Glomerular endothelial cell (primary cell): ENCODE measurements around the gene TMEM156. TPM values are rescaled to one million over a fixed set of nuclear protein-coding genes. Genes with fewer than 3 reads are reported as not detected.

Experiments used
- DNase-seq: peaks from one replicate; pipeline ENCODE4 v3.0.0-alpha.2; 2011; ENCODE audit warnings: low read depth, low spot score; ENCODE audit errors: extremely low read depth
- total RNA-seq: library from RNA; depleted of rRNA; stranded (reverse); fragments of >200 nt; gene quantifications from 2 replicates; pipeline ENCODE4 v1.2.3, GENCODE V29; 2015

TMEM156 gene, protein sequence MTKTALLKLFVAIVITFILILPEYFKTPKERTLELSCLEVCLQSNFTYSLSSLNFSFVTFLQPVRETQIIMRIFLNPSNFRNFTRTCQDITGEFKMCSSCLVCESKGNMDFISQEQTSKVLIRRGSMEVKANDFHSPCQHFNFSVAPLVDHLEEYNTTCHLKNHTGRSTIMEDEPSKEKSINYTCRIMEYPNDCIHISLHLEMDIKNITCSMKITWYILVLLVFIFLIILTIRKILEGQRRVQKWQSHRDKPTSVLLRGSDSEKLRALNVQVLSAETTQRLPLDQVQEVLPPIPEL
- total RNA-seq: 9.6 and 13.1 TPM in 2 replicates

DNA sequence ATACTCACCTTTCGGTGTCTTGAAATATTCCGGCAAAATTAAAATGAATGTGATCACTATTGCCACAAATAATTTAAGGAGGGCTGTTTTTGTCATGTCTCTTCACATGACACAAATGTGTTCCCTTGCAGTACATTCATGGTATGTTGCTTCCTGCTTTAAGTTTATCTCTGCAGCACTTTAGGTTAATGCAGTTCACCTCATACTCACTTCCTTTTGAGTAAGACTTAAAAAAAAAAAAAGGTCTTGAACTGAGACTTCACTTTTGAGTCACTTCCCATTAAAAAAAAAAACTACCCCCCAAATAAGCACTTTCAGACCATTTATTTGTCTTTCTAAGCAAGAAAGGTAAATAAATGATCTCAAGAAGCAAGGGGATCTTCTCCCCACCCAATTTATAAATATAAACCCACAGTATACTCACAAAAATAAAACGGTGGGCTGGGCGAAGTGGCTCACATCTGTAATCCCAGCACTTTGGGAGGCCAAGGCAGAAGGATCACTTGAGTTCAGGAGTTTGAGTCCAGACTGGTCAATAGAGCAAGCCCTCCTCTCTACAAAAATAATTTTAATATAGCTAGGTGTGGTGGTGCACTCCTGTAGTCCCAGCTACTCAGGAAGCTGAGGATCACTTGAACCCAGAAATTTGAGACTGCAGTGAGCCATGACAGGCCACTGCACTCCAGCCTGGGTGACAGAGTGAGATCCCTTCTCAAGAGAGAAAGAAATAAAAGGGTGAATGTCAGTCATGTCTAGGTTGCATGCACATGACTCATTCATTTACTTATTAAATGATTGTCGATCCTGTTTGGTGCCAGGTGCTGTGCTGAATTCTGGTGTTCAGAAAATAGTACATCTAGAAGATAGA is at the start of gene TMEM156:
TSS of gene TMEM156 (minus strand) at position 192 of the 868 bp plus-strand sequence. CDS start at position 96, 96 bp downstream.
- DNase-seq: no peak

DNA sequence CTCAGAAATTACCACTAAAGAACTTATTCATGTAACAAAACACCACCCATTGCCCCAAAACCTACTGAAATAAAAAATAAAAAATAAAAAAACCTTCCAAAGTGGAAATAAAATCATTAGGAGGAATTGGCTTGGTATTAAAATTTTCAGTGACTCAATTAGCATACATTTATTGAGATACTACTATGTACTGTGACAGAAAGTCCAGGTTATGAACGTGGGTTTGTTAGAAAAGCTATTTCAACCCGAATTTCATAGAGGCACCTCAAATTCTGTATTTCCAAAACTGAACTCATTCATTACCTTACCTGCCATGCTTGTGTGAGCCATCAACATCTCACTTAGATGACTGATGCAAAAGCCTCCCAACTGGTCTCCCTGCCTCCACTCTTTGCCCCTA is 46.6 kb upstream of the TMEM156 start:
- no peak for DNase-seq

DNA sequence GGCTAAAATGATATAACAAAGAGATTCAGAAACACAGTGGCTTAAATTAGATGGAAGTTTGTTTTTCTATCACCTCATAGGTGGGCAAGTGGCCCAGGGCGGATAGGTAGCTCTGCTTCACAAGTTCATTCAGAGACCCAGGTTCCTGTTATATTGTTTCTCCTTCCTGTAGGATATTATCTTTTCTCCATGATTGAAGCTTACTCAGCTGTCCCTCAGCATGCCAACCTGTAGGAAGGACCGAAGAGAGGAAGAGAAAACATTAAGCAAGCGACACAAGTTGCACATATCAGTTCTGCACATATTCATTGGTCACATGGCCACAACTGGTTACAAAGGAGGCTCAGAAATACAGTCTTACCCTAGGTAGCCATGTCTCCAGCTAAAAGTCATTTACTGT is 36.7 kb upstream of the TMEM156 start:
- DNase-seq: no peak

DNA sequence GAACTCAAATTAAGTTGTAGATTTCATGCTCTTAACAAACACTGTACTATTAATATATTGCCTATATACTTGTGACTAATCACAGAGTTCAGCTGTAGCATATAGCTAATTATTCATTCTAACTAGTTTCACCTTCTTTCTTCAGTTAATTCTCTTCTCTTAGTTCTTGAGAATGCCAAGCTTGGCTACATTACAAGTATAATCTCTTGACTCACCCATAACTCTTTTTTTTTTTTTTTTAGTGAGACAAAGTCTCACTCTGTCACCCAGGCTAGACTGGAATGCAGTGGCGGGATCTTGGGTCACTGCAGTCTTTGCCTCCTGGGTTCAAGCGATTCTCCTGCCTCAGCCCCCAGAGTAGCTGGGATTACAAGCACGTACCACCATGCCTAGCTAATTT is 35.2 kb upstream of the TMEM156 start:
- DNase-seq: no peak

DNA sequence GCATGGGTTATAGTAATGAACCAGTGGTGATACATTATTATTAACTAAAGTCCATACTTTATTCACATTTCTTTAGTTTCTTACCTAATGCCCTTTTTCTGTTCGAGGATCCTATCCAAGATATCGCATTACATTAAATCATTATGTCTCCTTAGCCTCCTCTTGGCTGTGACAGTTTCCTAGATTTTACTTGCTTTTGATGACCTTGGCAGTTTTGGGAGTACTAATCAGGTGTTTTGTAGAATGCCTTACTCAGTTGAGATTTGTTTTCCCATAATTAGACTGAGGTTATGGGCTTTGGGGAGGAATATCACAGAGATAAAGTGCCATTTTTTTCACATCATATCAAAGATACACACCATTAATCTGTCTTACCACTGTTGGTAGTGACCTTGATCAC is 34.8 kb upstream of the TMEM156 start:
- no peak for DNase-seq

DNA sequence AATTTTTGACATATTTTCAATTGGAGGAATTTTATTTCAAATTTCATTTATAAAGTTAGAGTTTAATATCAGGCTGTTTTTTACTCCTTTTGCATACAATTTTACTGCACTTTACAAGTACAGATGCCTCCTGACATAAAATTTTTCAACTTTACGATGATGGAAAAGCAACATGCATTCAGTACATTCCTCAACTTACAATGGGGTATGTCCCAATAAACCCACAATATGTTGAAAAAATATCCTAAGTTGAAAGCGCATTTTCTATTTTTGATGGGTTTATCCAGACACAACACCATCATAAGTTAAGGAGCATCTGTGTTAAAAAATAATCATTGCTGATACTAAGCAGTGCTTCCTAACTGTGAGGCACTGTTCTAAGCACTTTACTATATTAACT is 34.2 kb upstream of the TMEM156 start:
- DNase-seq: no peak

DNA sequence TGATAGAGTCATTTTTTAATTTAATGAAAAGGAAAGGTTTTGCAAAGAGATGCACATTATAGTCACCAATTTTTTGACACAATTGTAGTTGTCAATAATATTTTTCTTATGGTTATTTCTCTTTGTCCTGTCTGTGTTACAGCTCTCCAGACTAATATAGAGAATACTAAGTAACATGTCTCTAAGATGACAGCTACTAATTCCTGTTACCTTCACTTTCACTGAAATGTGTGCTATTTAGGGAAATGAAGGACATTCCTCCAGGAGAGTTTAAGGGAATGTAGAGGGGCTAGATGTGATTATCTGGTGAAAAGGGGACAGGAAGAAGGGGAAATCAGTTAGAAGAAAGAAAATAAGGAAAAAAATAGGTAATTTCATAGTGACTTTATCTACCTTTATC is 31.2 kb upstream of the TMEM156 start:
- no peak for DNase-seq

DNA sequence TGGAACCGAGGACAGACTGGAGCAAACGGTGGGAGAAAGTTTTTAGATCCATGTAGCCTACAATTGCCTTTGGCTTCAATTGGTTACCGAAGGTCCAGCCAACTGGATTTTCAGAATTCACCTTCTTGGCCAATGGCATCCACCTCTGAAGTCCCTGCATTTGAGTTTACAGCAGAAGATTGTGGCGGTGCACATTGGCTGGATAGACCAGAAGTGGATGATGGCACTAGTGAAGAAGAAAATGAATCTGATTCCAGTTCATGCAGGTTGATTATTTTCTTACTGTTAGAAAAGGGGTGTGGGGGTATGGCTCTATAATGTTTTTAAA is 30.5 kb upstream of the TMEM156 start:
- DNase-seq: no peak

DNA sequence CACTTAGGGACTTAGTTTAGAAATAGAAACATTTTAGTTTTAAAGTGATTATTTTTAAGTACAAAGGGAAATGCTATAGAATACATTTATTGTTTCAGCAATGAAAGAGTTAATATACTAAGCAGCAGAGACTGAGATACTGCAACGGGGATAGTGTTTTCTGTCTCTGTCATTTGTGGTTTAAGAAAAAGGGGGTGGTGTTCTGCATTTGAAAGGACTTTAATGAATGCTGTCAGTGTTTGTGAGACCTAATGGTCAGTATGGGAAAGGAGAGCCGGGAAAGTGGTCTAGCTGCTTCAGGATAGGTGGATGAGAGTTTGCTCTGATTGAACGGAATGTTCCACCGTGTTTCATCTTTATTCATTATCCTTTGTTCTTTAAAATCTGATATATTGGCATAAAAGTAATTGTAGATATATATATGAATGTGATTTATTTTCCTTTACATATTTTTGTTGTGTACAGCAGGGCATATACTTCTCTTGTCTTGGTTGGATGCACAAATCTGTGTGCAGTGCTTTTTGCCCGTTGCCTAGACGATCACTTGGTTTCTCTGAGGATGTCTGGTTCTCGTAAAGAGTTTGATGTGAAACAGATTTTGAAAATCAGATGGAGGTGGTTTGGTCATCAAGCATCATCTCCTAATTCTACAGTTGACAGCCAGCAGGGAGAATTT is 30.0 kb upstream of the TMEM156 start, which contains the start of gene KLHL5:
TSS of gene KLHL5 (plus strand) at position 139 of the 676 bp plus-strand sequence. CDS start at position 560, 421 bp downstream.
- no peak for DNase-seq

DNA sequence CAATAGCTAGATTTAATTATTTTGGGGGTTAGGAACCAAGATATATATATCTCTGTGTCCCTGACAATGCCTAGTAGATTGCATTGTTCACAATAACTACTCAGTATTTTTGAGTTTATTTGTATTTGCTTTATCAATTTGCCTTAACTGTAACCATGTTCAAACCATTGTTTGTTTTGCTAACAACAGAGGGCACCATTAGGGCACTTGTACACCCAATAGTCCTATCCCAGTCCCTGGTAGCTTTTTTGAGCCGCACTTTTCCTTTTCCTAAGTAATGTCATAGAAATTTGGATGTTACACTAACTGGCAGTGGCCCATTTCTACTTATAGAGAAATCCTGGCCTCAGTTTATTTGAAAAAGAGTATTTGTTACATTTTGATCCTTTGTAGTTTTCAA is 29.2 kb upstream of the TMEM156 start:
- DNase-seq: no peak

DNA sequence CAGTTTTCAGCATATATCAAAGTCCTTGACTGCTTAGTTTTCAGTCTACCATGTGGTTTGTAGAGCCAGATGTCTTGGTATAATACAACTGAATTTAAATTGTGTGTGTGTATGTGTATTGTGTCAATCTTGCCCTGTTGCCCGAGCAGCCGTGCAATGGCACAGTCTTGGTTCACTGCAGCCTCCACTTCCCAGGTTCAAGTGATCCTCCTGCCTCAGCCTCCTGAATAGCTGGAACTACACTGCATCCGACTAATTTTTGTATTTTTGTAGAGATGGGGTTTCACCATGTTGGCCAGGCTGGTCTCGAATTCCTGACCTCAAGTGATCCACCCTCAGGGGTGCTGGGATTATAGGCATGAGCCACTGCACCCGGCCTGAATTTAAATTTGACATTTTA is 23.8 kb upstream of the TMEM156 start:
- DNase-seq: no peak

DNA sequence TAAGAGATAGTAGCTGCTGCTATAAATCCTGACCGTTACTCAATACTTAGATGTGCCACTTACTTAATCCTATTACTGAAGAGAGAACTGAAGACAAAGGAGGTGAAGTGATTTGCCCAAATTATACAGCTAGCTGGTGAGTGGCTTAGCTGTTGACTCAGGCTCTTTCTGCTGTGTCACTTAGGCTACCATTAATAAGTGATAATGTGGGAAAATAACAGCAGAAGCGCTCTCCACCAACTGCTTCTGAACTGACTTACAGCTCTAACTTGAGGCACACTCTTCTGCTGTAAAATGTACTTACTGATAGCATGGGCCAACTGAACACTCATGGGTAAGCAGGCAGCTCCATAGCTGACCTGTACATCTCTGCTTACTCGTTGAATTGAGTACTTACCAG is 22.3 kb upstream of the TMEM156 start:
- no peak for DNase-seq

DNA sequence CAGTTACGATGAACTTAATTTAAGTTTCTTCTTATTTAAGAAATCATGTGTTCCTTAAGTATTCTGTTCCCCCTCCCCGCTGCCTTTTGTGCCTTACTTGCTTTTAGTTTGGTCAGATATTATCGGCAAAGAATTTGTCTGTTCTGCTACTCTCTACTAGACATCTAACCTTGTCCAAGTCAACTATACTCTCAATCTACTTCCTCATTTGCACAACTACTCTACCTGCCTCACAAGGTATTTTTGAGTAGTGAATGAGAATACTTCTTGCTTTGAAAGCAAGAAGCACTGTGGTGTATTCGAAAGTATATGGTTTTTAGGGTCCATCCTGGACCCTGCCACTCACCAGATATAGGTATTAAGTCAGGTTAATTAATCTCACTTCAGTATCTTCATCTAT is 21.8 kb upstream of the TMEM156 start:
- DNase-seq: no peak

DNA sequence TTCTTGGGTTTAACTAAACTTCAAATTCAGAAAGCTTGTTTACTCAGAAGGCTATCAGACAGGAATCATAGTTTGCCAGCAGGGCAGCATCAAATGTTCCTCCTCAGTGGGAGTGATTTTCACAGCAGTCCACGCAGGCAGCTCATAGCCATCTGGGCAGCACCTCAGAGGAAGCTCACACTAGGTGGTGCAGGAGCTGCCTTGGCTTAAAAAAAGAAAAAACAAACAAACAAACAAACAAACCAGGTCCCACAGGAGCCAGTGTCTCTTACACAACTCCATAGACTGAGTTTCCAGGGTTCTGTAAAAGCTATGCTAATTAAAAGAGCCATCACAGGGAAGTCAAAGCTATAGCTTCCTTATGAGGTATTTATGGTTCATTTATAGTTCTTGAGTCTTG is 19.3 kb upstream of the TMEM156 start:
- no peak for DNase-seq

DNA sequence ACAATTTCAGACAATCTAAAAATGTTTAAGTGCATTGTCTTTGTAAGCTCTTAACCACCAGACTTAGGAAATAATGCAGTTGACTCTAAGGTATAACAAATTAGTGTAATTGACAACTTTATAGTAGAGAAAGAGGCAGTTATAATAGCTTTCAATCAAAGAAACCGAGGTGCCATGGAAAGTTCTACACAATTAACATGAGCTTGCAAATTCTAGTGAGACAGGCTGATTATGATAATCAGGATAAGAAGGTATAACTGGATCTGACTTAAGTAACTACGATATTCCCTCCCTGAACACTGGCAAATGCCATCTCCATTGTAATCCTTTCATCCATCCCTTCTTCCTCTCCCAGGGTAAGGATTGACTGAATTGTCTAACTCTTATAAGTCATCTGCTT is 18.4 kb upstream of the TMEM156 start:
- DNase-seq: no peak

DNA sequence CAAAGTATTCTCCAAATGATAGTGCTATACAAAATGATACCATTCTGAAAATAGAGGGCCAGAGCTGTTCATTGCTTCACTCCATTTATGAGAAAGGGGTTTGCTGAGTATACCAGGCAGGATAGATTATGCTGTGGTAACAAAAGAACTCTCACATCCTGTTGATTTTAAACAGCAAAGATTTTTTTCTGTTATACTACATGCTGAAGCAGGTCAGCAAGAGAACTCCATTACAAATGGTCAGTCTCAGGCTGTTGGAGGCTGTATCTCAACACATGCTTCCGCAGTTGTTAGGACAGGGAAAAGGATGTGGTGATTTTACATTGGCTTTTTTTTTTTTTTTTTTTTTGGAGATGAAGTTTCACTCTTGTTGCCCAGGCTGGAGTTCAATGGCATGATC is 16.1 kb upstream of the TMEM156 start:
- no peak for DNase-seq

DNA sequence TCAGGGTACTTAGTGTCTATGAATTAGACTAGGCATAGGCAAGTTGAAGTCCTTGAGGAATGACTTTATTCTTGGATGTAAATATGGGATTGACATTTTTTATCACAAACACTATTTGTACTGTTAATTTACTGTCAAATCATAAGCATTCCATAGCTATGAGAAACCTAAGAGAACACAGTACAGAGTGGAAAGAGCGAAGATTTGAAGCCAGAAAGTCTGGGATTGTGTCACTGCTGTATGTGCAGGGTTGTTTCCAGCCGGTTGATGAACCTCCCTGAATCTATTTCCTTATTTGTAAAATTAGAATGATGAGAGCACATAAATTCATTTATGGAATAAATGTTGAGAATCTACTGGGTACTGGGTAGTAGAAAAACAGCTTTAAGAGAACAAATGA is 15.5 kb upstream of the TMEM156 start:
- DNase-seq: no peak

DNA sequence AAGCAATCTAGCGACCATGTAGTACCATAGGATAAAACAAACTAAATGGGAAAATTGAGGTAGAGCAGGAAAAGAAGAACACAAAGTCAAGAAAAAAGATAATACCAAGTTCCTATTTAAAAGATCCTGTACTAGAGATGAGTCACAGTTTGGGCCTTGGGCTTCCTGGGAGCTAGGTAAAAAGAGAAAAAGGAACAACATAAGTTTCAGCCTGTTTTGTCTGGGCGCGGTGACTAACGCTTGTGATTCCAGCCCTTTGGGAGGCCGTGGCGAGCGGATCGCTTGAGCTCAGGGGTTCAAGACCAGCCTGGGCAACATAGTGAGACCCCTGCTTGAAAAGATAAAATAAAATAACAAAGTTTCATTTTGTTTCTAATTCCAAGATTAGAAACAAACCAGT is 14.0 kb upstream of the TMEM156 start:
- DNase-seq: no peak

DNA sequence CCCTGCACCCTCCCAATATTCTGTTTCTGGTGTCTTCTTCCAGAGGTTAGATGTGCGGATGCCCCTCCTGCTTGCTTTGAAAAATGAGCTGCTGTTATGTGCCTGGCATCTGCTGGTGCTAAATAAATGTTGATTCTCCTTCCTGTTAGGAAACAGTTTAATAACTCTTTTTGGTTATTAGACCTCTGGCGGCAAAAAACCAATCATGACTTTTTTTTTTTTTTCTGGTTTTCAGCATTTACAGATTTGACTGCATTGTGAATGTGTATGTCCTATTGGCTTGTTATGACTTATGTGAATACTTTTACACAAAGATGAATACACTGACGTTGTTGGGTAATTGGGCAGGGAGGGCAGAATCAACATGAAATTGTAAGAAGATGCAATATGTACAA is 13.6 kb upstream of the TMEM156 start:
- DNase-seq: no peak

DNA sequence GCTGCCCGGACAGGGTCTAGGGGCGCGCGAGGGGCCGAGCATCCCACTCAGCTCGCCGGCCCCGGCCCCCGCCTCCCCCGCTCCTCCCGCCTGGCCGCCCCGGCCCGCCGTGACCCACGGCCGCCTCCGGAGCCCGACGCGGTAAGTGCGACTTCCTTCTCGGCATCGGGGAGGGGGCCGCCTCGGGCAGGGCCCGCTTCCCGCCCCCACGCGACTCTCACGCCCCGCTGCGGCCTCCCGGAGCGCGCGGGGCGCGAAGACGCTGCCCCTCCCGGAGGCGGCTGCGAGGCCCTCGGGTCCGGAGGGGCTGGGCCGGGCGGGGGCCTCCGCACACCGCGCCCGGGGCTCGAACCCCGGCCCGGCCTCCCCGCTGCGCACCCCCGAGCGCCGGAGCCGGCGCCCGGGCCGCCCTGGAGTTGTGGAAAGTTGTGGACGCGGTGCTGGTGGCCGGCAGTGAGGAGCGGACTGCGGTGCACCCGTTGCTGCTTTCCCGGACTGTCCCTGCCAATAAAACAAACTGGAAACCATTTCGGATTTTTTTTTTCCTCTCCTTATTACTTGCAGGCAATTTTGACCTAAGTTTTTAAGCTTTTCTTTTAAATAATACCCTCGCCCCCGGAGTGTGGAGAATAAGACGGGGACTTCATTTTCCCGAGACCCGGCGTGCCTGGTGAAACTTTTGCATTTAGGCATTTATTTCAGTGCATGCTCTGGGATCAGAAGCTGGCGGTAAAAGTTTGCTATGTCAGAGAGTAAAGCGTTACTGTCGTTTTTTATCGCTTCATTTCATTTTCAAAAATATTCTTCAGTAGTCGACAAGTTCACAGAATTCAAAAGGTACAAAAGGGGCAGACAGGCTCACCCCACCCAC is 13.0 kb upstream of the TMEM156 start:
- no peak for DNase-seq
